Mucosa of rectum (tissue), 2 donors: ENCODE results near the gene ADCY2.

Experiments used
- H3K27ac ChIP-seq, 2 donors: one replicate each; pipeline ENCODE4 v1.7.0; 2013; ENCODE audit warnings: inconsistent platforms in 2 of 2, low read depth in 2 of 2, low read length in 2 of 2
- H3K27me3 ChIP-seq, 2 donors: one replicate each; pipeline ENCODE4 v1.7.0; 2013; ENCODE audit warnings: low read length in 2 of 2; ENCODE audit not compliant: control insufficient read depth in 2 of 2, insufficient read depth in 2 of 2
- H3K36me3 ChIP-seq, 2 donors: one replicate each; pipeline ENCODE4 v1.7.0; 2013; ENCODE audit warnings: low read length in 2 of 2; ENCODE audit not compliant: control insufficient read depth in 2 of 2, insufficient read depth in 2 of 2
- H3K4me1 ChIP-seq, 2 donors: one replicate each; pipeline ENCODE4 v1.7.0; 2013; ENCODE audit warnings: low read length in 2 of 2, mild to moderate bottlenecking in 1 of 2; ENCODE audit not compliant: control insufficient read depth in 2 of 2, insufficient read depth in 2 of 2
- H3K4me3 ChIP-seq, 2 donors: one replicate each; pipeline ENCODE4 v1.7.0; 2013; ENCODE audit warnings: low read length in 2 of 2
- H3K9ac ChIP-seq, 2 donors: one replicate each; pipeline ENCODE4 v1.7.0; 2013; ENCODE audit warnings: low read length in 2 of 2, low read depth in 1 of 2, mild to moderate bottlenecking in 1 of 2
- H3K9me3 ChIP-seq, 2 donors: one replicate each; pipeline ENCODE4 v1.7.0; 2013; ENCODE audit warnings: low read length in 2 of 2; ENCODE audit not compliant: control insufficient read depth in 2 of 2
- donor health status: healthy.
- donor health status: Normal muscosa, but diverticular disease.

The ADCY2 gene

DNA sequence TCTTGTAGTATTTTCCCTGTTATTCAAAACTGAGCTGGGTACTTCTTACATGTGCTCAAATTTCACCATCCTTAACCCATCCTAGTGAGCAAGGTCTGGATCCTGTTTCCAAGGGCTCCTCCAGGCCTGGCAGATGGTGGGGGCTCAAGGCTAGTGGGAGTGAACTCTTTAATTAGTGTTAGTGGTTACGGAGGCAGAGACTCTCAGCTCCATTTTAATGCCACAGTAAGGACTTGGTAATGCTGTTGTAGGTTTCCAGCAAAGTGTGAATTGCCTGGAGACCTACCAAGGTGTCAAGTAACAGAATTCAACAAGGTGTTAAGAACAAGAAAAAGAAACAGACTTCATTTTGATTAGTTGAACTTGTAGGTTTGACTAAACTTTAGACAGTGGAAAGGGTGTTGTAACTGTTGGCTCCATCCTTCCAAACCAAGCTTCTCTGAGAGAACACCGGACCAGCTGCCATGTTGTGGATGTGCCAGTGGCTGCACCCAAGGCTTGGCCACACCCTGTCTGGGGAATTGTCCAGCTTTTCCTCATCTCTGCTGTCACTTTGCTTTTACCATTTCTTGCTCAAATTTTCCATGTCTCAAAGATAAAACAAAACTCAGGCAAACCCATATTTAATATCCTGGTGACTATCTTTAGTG, 98.7 kb downstream of the ADCY2 start:
- H3K27ac ChIP-seq, result no peak overlapping the region

DNA sequence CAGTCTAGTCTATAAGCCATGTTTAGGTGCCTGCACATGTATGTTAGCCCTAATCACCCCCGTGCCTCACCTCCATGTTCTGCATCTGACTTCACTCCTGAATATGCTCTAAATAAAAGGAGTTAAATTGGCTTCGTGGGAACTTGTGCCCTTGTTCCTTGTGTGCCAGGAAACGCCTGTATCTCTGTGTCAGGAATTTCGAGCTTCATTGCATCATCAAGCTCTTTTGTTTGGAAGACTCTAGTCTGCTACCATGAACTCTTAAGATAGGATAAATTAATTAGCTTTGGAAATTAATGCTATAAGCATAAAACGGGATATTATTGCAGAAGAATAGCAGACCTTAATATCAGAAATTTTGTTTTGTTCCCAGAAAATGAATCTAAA, 99.2 kb downstream of the ADCY2 start:
- Histone ChIP-seq H3K4me3 (no peak overlapping the region), H3K9me3 (no peaks in the 10 kb centered on the region), H3K27ac (no peak overlapping the region), H3K36me3 (no peaks in the 10 kb centered on the region), H3K27me3 (no peaks in the 10 kb centered on the region), H3K9ac (no peak overlapping the region), H3K4me1 (no peaks in the 10 kb centered on the region)

More for the DNA sequence above, 98.7 kb downstream of the ADCY2 start:
- H3K4me1 ChIP-seq, result no peaks in the 10 kb centered on the region
- no peak overlapping the region for H3K4me3 ChIP-seq
- no peaks in the 10 kb centered on the region for H3K27me3 ChIP-seq
- H3K9me3 ChIP-seq, result no peaks in the 10 kb centered on the region
- H3K36me3 ChIP-seq, result no peaks in the 10 kb centered on the region
- H3K9ac ChIP-seq, result no peak overlapping the region

DNA sequence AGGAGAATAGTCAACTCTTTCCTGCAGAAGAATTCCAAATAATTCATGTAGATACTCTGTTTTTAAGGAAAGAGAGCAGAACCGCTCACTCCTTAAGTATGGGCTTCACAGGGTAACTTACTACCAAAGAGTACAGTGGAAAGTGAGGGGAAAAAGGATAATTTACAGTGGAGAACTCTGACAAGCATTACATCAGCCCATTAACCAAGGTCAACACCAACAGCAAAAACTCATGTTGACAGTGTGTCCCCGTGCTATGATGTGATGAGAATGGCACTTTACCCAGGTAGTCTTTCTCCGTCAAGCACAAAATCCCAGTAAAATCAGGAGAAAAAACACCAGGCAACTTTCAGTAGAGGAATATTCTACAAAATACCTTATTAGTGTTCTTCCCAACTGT, 104.3 kb downstream of the ADCY2 start:
- H3K36me3 ChIP-seq, result no peaks in the 10 kb centered on the region
- H3K4me1 ChIP-seq, result no peaks in the 10 kb centered on the region
- no peaks in the 10 kb centered on the region for H3K9me3 ChIP-seq
- no peak overlapping the region for H3K27ac ChIP-seq
- no peak overlapping the region for H3K9ac ChIP-seq
- H3K4me3 ChIP-seq, result no peak overlapping the region
- H3K27me3 ChIP-seq, result no peaks in the 10 kb centered on the region

DNA sequence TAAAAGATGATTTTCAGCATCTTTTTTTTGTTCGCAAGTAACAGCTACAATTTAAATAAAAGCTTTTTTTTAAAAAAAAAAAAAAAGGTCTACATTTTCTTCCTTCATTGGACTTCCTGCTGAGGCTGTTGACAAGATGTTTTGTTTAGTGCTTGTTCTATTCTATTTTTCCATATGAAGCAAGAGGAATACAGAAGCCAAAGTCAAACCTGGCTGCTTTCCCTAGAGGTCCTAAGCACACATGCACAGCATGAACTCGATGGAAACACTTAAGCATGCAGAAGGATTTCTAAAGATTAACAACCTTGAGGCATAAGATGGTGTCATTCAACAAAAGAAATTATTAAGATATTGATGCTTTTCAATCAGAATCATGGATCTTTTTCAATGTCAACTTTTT, 105.1 kb downstream of the ADCY2 start:
- Histone ChIP-seq H3K4me3 (no peak overlapping the region), H3K27ac (no peak overlapping the region), H3K36me3 (no peaks in the 10 kb centered on the region), H3K27me3 (no peaks in the 10 kb centered on the region), H3K4me1 (no peaks in the 10 kb centered on the region), H3K9me3 (no peaks in the 10 kb centered on the region), H3K9ac (no peak overlapping the region)

DNA sequence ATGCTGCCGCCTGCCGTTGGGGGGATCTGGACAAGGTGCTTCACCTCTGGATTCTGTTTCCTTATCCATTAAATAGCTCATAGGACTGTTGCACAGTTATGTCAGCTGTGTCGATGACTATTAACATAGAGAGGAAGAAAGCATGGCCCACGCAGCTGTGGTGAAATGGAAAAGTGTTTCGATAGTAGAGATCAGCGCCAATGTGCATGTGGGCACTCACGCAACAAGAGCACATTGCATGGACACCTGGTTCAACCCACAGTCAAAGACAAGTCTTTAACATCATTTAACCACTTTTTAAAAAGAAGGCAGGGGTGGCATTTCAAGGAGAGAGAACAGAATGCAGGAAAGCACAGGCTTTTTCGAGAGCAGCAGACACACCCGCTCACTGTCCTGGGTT, 107.6 kb downstream of the ADCY2 start:
- no peak overlapping the region for H3K9ac ChIP-seq
- no peaks in the 10 kb centered on the region for H3K27me3 ChIP-seq
- H3K36me3 ChIP-seq, result no peaks in the 10 kb centered on the region
- H3K9me3 ChIP-seq, result no peaks in the 10 kb centered on the region
- H3K4me3 ChIP-seq, result no peak overlapping the region
- H3K4me1 ChIP-seq, result no peaks in the 10 kb centered on the region
- no peak overlapping the region for H3K27ac ChIP-seq

DNA sequence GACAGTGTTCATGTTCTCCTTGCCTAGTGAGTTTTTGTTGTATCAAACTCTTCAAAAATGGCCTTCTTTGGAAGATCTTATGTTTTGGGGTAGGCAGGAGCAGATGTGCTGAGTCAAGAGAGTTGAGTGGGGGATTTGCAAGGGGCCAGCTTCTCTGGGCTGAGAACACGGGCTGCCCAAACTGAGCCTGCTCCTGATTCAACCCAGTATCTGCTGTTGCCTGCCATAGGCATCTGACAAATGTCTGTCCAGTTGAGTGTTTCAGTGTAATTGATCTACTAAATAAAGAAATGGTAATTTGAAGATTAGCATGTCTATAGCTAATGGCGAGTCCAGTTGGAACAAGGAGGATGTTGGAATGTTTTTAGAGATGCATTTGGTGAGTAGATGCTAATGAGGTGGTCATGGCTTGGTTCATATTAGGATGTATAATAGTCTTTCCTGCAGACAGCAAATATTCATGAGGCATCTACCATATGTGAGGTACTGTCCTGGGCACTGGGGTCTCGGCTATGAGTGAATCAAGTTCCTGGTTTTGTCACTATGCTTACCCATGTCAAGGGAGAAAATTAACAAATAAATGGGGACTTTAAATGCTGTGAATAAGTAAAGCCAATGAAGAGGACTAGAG, 119.5 kb downstream of the ADCY2 start:
- Histone ChIP-seq H3K4me1 (no peaks in the 10 kb centered on the region), H3K4me3 (no peak overlapping the region), H3K9ac (no peak overlapping the region), H3K9me3 (no peaks in the 10 kb centered on the region), H3K27me3 (no peaks in the 10 kb centered on the region), H3K36me3 (no peaks in the 10 kb centered on the region), H3K27ac (no peak overlapping the region)

DNA sequence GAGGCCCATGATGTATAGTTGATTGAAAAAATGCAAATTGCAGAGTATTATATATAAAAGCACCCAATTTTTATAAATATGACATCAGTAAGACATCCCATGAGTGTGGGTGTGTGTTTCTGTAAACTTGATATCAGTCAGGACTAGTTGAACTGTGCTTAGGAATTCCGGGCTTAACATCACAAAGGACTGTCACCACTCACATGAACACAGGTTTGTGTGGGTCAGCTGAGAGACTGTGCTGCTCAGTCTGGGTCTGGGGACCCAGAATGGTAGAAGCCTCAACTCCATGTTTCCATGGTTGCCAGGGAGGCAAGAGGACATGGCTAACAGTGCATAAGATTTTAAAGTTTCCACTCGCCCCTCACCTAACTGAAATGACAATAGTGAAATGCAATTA, 120.3 kb downstream of the ADCY2 start:
- Histone ChIP-seq H3K9me3 (no peaks in the 10 kb centered on the region), H3K27me3 (no peaks in the 10 kb centered on the region), H3K27ac (no peak overlapping the region), H3K36me3 (no peaks in the 10 kb centered on the region), H3K4me1 (no peaks in the 10 kb centered on the region), H3K4me3 (no peak overlapping the region), H3K9ac (no peak overlapping the region)

DNA sequence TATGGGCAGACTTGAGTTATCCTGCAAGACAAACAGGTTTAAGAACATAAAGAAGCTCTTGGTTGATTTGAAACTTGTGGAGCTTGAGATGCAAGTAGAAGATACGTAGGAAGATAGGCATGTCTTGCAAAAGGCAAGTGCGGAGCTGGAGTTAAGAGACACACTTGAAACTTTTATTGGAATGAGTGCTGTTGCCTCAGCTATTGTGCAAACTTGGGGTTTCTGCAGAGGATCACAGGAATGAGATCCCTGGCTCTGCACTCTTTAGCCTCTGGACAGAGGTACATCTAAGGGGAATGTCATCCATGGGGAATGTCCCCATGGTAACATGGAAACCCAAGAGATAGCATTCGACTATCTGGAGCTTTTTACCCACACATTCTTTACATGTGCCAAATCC, 121.1 kb downstream of the ADCY2 start:
- no peaks in the 10 kb centered on the region for H3K27me3 ChIP-seq
- no peaks in the 10 kb centered on the region for H3K9me3 ChIP-seq
- no peak overlapping the region for H3K27ac ChIP-seq
- no peak overlapping the region for H3K9ac ChIP-seq
- no peaks in the 10 kb centered on the region for H3K4me1 ChIP-seq
- H3K36me3 ChIP-seq, result no peaks in the 10 kb centered on the region
- H3K4me3 ChIP-seq, result no peak overlapping the region

DNA sequence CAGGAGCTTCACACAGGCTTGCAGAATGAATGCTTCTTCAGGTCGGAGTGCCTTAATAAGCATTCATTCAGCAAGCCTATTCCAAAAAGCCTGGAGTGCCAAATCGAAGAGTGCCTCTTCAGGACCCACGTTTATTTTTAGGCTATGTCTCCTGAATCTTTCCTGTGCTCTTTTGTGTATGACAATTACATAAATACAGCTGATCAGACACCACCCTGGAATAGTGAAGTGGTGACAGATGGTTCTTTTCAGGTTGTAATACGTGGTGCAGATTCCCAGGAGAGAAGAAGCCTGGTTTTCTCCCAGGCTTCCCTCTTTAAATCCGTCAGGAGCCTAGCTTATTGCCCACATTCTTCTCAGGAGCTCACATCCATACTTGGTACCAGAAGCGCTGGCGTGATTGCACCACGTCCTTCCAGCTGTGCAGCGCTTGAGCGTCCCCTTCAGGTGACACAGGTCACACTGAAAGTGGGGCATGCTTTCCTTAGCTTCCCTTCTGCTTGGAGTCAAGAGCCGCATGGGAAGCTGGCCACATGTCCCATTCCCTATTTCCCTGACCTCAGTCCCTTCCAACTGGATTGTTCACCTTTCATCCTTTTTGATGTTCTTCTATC, 123.1 kb downstream of the ADCY2 start:
- Histone ChIP-seq H3K4me3 (no peak overlapping the region), H3K9ac (no peak overlapping the region), H3K4me1 (no peaks in the 10 kb centered on the region), H3K9me3 (no peaks in the 10 kb centered on the region), H3K27ac (no peak overlapping the region), H3K27me3 (no peaks in the 10 kb centered on the region), H3K36me3 (no peaks in the 10 kb centered on the region)

DNA sequence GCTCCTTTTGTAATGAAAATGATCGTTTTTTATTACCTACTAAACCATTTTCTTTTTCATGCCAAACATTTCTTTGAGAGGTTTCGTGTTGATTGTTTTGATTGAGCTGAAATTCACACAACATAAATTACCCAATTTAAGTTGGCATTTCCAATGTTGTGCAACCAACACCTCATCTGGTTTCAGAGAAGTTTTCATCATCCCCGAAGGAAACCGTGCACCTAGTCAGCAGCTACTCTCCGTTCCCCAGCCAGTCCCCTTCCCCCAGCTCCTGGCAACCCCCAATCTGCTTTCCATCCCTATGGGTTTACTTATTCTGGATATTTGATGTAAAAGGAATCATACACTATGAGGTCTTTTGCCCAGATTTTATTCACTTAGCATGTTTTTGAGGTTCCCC, 123.6 kb downstream of the ADCY2 start:
- Histone ChIP-seq H3K36me3 (no peaks in the 10 kb centered on the region), H3K9me3 (no peaks in the 10 kb centered on the region), H3K27me3 (no peaks in the 10 kb centered on the region), H3K27ac (no peak overlapping the region), H3K9ac (no peak overlapping the region), H3K4me1 (no peaks in the 10 kb centered on the region), H3K4me3 (no peak overlapping the region)
